BE2C (cell line): ENCODE data around the gene ARID5B.

ENCODE experiments used
- DNase-seq: peaks from one replicate; pipeline ENCODE4 v3.0.0-alpha.2; 2020
- H3K27me3 ChIP-seq: fragments of 250-450 bp; sonication (Bioruptor Pico); 2 replicates; pipeline ENCODE4 v1.5.1; 2020; ENCODE audit warnings: mild to moderate bottlenecking
- H3K36me3 ChIP-seq: fragments of 250-450 bp; sonication (Bioruptor Pico); 2 replicates; pipeline ENCODE4 v1.5.1; 2020; ENCODE audit warnings: mild to moderate bottlenecking
- H3K4me1 ChIP-seq: fragments of 250-450 bp; sonication (Bioruptor Pico); 2 replicates; pipeline ENCODE4 v1.5.1; 2020
- H3K4me3 ChIP-seq: 2 replicates; pipeline ENCODE4 v1.5.1; 2011; ENCODE audit warnings: low read depth, low read length
- H3K9me3 ChIP-seq: fragments of 250-450 bp; sonication (Bioruptor Pico); 2 replicates; pipeline ENCODE4 v1.5.1; 2020
- TF ChIP-seq, protein P1 (sequence below): IDR thresholded peaks from 2 replicates; pipeline ENCODE4 v1.5.1; 2012; ENCODE audit warnings: mild to moderate bottlenecking, low read depth, low read length

Gene ARID5B

DNA sequence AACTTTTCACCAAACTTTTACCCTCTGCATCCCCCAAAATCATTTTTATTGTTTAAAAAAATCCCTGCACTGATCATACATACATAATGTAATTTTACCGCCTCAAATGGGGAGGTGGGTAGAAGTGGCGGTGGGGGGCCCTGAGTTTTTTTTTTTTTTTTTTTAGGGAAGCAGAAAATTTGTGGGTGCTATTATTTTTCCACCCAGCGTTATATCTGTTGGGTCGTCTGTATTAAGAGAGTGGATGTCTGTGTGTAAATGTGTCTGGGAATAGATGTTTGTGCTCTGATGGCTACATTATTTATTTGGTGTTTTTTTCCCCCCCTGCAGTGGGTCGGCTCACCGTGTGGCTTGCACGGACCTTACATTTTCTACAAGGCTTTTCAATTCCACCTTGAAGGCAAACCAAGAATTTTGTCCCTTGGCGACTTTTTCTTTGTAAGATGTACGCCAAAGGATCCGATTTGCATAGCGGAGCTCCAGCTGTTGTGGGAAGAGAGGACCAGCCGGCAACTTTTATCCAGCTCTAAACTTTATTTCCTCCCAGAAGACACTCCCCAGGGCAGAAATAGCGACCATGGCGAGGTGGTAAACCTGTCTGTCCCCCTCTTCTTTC lies 438 bp downstream of the ARID5B start:
- Histone ChIP-seq H3K9me3 (no peaks in the 10 kb centered on the region), H3K27me3 (no peaks in the 10 kb centered on the region), H3K4me3 (peak overlapping the region; percentile 83), H3K4me1 (peaks cover 20% of the 10 kb centered on the region), H3K36me3 (no peaks in the 10 kb centered on the region)
- TF ChIP-seq, protein P1, sequence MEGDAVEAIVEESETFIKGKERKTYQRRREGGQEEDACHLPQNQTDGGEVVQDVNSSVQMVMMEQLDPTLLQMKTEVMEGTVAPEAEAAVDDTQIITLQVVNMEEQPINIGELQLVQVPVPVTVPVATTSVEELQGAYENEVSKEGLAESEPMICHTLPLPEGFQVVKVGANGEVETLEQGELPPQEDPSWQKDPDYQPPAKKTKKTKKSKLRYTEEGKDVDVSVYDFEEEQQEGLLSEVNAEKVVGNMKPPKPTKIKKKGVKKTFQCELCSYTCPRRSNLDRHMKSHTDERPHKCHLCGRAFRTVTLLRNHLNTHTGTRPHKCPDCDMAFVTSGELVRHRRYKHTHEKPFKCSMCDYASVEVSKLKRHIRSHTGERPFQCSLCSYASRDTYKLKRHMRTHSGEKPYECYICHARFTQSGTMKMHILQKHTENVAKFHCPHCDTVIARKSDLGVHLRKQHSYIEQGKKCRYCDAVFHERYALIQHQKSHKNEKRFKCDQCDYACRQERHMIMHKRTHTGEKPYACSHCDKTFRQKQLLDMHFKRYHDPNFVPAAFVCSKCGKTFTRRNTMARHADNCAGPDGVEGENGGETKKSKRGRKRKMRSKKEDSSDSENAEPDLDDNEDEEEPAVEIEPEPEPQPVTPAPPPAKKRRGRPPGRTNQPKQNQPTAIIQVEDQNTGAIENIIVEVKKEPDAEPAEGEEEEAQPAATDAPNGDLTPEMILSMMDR = no peak
- no peak for DNase-seq

DNA sequence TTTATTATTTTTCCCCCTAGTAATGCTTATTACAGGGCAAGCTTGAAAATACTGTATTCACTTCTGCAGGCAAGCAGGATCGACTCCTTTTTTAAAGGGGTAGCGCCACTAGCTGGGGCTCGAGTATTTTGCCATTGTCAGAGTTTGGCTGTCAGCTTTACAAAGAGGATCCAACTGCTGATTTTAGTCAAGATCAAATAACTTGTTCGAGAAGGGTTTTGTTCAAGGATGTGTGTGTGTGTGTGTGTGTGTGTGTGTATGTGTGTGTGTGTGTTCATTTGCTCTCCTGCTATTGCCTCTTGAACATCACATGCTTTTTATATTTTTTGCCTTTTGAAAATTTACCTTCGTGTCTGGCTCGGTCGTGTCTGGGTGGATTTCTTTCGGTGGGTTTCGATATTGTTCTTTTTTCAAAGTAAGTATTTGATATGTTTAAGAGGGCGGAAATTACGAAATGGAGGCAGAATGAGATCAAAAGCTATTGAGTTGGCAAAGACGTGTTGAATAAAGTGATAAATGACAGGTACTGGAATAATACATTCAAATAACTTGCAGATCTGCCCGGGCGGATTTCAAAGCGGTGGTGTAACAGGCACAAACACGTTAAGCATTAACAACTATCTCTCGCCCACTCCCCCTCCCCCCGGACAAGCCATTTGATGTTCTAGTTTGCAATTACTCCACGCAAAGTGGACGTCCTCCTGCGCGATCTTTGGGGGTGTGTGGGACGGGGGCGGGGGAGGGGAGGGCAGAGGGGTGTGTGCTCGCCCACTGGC lies 1.1 kb downstream of the ARID5B start:
- peak; percentile 40 for DNase-seq
- H3K36me3 ChIP-seq = no peaks in the 10 kb centered on the region
- H3K27me3 ChIP-seq = no peaks in the 10 kb centered on the region
- H3K4me1 ChIP-seq = peaks cover 13% of the 10 kb centered on the region
- no peaks in the 10 kb centered on the region for H3K9me3 ChIP-seq
- peak overlapping the region; percentile 83 for H3K4me3 ChIP-seq
- TF ChIP-seq, protein P1 = peak; percentile 31; the same call in 1 of the 2 replicates

DNA sequence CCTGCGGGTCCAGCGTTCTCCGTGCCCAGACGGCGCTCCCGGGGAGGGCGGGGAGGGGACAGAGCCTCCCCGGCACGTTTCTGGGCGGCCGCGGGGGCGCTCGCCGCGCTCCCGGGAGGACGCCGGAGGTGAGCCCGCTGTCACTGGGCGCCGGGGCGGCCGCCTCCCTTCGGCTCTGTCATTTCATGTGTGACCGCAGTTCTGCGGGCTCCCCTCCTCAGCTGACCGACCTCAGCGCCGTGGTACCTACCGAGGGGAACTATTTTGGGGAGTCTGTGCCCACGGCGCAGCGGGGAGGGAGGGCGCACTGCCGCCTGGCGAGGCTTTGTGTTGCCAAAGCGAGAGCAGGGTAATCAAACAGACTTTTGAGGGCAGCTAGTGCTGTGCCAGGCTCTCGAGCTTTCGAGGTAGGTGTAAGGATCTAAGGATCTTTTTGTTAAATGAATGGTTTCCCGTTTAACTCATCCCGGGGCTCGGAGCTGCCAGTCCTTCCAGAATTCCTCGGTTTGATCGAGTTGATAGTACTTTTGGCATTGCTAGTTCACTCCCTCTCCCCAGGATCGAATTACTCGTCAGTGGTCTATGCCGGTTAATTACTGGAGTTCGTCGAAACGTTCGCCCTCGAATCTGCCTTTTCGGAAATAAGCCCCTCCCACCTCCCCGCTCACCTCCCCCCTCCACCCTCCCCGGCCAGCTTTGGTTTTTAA lies 1.9 kb downstream of the ARID5B start:
- Histone ChIP-seq H3K4me1 (peaks cover 11% of the 10 kb centered on the region), H3K36me3 (no peaks in the 10 kb centered on the region), H3K9me3 (no peaks in the 10 kb centered on the region), H3K27me3 (no peaks in the 10 kb centered on the region), H3K4me3 (peak overlapping the region; percentile 83)
- TF ChIP-seq, protein P1 = no peak
- peak; percentile 55 for DNase-seq

DNA sequence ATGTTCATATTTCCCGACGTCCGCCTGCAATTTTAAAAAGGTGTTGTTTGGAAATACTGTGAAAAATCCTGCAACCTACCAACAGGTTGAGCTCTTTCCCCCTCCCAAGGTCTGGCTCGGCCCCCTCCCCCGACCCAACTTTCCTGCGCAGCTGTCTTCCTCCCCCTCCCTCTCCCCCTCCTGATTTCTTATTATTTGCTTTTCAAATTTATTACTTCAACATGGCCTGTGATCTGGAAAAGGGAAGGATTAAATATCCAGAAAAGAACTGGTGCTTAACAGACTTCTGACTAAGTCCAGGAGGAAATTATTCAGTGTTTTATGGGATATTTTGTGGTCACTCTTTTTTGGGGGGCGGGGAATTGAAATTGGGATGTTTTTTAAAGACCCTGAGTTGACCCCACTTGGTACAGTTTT lies 2.4 kb downstream of the ARID5B start:
- Histone ChIP-seq H3K4me1 (peaks cover 5% of the 10 kb centered on the region), H3K36me3 (no peaks in the 10 kb centered on the region), H3K4me3 (peak overlapping the region; percentile 83), H3K27me3 (no peaks in the 10 kb centered on the region), H3K9me3 (no peaks in the 10 kb centered on the region)
- DNase-seq = no peak
- TF ChIP-seq, protein P1 = no peak

DNA sequence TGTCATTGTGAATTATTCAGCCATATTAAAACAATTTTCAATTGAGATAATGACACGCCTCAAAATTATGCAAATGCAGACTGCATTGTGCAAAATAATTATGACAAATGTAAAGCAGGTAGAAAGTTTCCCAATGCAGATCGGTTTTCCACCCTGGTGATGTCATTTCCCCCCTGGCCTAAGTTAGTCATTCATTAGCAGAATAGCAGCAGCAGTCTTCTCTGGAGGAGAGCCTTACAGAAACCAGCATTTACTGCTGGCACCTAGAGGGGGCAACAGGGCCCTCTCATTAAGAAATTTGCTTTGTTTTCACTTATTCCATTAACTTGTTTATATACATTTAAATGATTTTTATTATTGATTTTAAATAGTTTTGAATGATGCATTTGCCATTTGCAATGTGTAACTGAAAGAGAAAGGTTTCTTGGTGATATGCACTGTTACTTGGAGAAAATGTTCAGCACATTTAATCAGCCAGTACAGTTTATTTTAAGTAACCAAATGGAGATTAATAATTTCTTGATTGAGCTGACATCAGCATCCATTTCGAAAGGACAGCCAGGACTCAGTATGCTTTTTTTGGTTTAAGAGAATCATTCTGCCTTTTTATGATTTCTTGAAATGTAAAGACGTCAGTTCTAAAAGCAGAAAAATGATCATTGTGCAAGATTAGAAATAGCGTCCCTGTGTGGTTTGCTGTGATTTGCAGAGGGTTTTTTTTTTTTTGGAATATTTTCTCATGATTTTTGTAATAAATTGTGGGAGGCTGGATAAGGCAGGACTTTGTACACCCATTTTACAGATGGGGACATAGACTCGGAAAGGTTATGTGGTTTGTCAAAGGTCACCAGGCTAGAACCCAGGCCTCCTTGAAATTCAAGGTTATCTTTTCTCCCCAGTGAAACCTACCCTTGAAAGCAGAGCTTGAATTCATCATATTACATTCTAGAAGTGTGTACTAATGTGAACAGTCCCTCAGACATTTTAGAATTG lies 3.5 kb downstream of the ARID5B start:
- Histone ChIP-seq H3K4me3 (peak overlapping the region; percentile 83), H3K9me3 (no peaks in the 10 kb centered on the region), H3K27me3 (no peaks in the 10 kb centered on the region), H3K36me3 (no peaks in the 10 kb centered on the region), H3K4me1 (peaks cover 5% of the 10 kb centered on the region; the same call in 1 of the 2 replicates)
- TF ChIP-seq, protein P1 = peak; percentile 41; the same call in 1 of the 2 replicates
- DNase-seq = peak; percentile 51
